HepG2 (cell line): ENCODE results near the gene MTX1. TPM values are rescaled to one million over a fixed set of nuclear protein-coding genes. Genes with fewer than 3 reads are reported as not detected.

Source experiments
- FOXC1 ChIP-seq: sonication (generic); formaldehyde crosslinking; IDR thresholded peaks from 2 replicates; pipeline ENCODE4 v1.8.0; 2022; ENCODE audit warnings: mild to moderate bottlenecking, missing genetic modification reagents, borderline replicate concordance
- IKZF4 ChIP-seq: sonication (generic); formaldehyde crosslinking; IDR thresholded peaks from 2 replicates; pipeline ENCODE4 v1.5.1; 2020; ENCODE audit warnings: borderline replicate concordance, mild to moderate bottlenecking, low read depth, missing genetic modification reagents; ENCODE audit errors: not compliant biosample characterization
- IRX3 ChIP-seq: sonication (generic); formaldehyde crosslinking; IDR thresholded peaks from 2 replicates; pipeline ENCODE4 v1.8.1; 2023; ENCODE audit warnings: mild to moderate bottlenecking, low read depth, missing genetic modification reagents, borderline replicate concordance
- PAF1 ChIP-seq: IDR thresholded peaks from 2 replicates; pipeline ENCODE4 v1.6.1; 2016; ENCODE audit warnings: missing genetic modification reagents, missing compliant biosample characterization
- SMYD3 ChIP-seq: sonication (generic); formaldehyde crosslinking; IDR thresholded peaks from 2 replicates; pipeline ENCODE4 v1.8.1; 2023; ENCODE audit warnings: mild to moderate bottlenecking, missing genetic modification reagents
- SP1 ChIP-seq, 2 experiments: fragments of 450-650 bp in 1 of 2; sonication (generic) in 1 of 2; formaldehyde crosslinking in 1 of 2; IDR thresholded peaks; 2 replicates each; pipeline versions ENCODE4 v1.4.0 to v1.6.1; 2016 to 2020; ENCODE audit warnings: missing genetic modification reagents in 1 of 2
- TEAD2 ChIP-seq: sonication (generic); formaldehyde crosslinking; IDR thresholded peaks from 2 replicates; pipeline ENCODE4 v1.9.0; 2021; ENCODE audit warnings: missing genetic modification reagents
- ZNF430 ChIP-seq: sonication (generic); formaldehyde crosslinking; IDR thresholded peaks from 2 replicates; pipeline ENCODE4 v1.9.0; 2021; ENCODE audit warnings: mild to moderate bottlenecking, missing genetic modification reagents
- ZNF564 ChIP-seq: sonication (generic); formaldehyde crosslinking; IDR thresholded peaks from 2 replicates; pipeline ENCODE4 v1.8.1; 2023; ENCODE audit warnings: mild to moderate bottlenecking, missing genetic modification reagents
- ZNF672 ChIP-seq: sonication (generic); formaldehyde crosslinking; IDR thresholded peaks from 2 replicates; pipeline ENCODE4 v1.8.1; 2022; ENCODE audit warnings: missing genetic modification reagents
- ZNF674 ChIP-seq: sonication (generic); formaldehyde crosslinking; IDR thresholded peaks from 2 replicates; pipeline ENCODE4 v1.5.0; 2020; ENCODE audit warnings: low read depth, mild to moderate bottlenecking, missing genetic modification reagents
- polyA plus RNA-seq, 8 experiments: library from polyadenylated mRNA; depleted of rRNA in 3 of 8; stranded (reverse) in 7 of 8; unstranded in 1 of 8; fragments of >200 nt; fragmentation: Illumina TruSeq in 4 of 8; extraction: Trizol in 4 of 8; gene quantifications; 2 replicates each; pipeline versions ENCODE4 v1.2.1 to v1.2.3, GENCODE V29; 2011 to 2016; ENCODE audit warnings: low read depth in 4 of 8, missing spikeins in 1 of 8, mixed read lengths in 1 of 8; ENCODE audit not compliant: insufficient read depth in 1 of 8
- total RNA-seq, 5 experiments: library from RNA; depleted of rRNA; stranded (reverse); fragments of >200 nt; fragmentation: Illumina TruSeq; extraction: Trizol; gene quantifications; 2 replicates each; pipeline ENCODE4 v1.2.3, GENCODE V29; 2016; ENCODE audit warnings: low read depth in 1 of 5
- TF ChIP-seq, protein P1 (sequence below): sonication (generic); formaldehyde crosslinking; IDR thresholded peaks from 2 replicates; pipeline ENCODE4 v1.4.0; 2020; ENCODE audit warnings: missing genetic modification reagents, borderline replicate concordance
- TF ChIP-seq, protein P2 (sequence below): sonication (generic); formaldehyde crosslinking; IDR thresholded peaks from 2 replicates; pipeline ENCODE4 v1.5.0; 2020; ENCODE audit warnings: mild to moderate bottlenecking, missing genetic modification reagents, borderline replicate concordance
- TF ChIP-seq, protein P3 (sequence below): sonication (generic); formaldehyde crosslinking; IDR thresholded peaks from 2 replicates; pipeline ENCODE4 v1.8.1; 2023; ENCODE audit warnings: mild to moderate bottlenecking, missing genetic modification reagents

MTX1 gene
- total and polyA plus RNA-seq, 2 of the 13 experiments (the other 11 are each of a cell fraction or from before 2014, with no cell fraction given) = 64.5 to 72.6 TPM

DNA sequence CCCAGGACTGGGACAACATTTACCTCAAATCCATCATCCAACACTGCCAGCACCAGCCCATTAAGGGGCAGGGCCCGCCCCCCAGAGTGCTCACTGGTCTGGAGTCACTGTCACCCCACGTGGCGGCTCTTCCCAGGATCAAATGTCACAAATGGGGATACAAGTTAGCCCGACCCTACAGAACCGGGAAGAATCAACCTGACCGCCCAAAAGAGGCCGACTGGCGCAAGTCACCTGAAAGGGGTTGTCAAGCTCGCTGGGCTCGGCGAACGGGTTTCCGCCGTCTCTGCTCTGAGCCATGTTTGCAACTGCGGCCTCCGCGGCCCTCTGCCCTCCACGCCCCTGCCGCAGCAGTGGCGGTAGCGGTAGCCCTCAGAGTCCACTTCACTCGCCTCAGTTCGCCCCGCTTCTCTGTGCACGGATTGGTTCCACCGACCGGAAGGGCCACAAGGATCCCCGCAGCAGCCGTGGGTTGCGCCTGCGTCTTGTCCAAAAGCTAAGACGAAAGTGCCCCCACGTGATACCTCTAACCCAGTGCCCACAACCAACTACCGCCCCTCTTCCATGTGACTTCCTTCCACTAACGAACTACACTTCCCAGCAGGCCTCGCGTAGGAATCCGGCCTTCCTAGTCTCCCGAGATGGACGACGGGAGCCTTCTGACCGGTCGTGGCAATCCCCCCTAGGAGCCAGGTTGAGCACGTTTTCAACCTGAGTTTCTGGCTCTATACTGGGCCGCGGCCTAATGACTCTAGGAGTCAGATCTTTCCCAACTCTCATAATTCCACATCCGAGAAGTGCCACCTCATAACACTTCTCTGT lies 53.6 kb downstream of the MTX1 start, which contains the start of gene SCAMP3 (continued):
- TF ChIP-seq, protein P1, sequence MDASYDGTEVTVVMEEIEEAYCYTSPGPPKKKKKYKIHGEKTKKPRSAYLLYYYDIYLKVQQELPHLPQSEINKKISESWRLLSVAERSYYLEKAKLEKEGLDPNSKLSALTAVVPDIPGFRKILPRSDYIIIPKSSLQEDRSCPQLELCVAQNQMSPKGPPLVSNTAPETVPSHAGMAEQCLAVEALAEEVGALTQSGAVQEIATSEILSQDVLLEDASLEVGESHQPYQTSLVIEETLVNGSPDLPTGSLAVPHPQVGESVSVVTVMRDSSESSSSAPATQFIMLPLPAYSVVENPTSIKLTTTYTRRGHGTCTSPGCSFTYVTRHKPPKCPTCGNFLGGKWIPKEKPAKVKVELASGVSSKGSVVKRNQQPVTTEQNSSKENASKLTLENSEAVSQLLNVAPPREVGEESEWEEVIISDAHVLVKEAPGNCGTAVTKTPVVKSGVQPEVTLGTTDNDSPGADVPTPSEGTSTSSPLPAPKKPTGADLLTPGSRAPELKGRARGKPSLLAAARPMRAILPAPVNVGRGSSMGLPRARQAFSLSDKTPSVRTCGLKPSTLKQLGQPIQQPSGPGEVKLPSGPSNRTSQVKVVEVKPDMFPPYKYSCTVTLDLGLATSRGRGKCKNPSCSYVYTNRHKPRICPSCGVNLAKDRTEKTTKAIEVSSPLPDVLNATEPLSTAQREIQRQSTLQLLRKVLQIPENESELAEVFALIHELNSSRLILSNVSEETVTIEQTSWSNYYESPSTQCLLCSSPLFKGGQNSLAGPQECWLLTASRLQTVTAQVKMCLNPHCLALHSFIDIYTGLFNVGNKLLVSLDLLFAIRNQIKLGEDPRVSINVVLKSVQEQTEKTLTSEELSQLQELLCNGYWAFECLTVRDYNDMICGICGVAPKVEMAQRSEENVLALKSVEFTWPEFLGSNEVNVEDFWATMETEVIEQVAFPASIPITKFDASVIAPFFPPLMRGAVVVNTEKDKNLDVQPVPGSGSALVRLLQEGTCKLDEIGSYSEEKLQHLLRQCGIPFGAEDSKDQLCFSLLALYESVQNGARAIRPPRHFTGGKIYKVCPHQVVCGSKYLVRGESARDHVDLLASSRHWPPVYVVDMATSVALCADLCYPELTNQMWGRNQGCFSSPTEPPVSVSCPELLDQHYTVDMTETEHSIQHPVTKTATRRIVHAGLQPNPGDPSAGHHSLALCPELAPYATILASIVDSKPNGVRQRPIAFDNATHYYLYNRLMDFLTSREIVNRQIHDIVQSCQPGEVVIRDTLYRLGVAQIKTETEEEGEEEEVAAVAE (CRISPR knock-in tag) = peak; percentile 87; the same call in 1 of the 2 replicates
- TF ChIP-seq ZNF430 (CRISPR knock-in tag) = no peak
- peak; percentile 96 for TF ChIP-seq PAF1 (CRISPR knock-in tag)
- TF ChIP-seq FOXC1 = peak; percentile 73
- peak; percentile 72; the same call in 1 of the 2 replicates for TF ChIP-seq ZNF564 (CRISPR knock-in tag)
- no peak for TF ChIP-seq SP1 (IDR thresholded peaks at IDR 0.05)
- 0 out of 2 replicates have a peak, but pooled peaks have one; percentile 8 for TF ChIP-seq SP1 (CRISPR knock-in tag; IDR thresholded peaks at IDR 0.05)
- 0 out of 2 replicates have a peak, but pooled peaks have one; percentile 52 for TF ChIP-seq SMYD3 (CRISPR knock-in tag)
- no peak for TF ChIP-seq ZNF674 (CRISPR knock-in tag)
- TF ChIP-seq TEAD2 = no peak
- TF ChIP-seq, protein P2, sequence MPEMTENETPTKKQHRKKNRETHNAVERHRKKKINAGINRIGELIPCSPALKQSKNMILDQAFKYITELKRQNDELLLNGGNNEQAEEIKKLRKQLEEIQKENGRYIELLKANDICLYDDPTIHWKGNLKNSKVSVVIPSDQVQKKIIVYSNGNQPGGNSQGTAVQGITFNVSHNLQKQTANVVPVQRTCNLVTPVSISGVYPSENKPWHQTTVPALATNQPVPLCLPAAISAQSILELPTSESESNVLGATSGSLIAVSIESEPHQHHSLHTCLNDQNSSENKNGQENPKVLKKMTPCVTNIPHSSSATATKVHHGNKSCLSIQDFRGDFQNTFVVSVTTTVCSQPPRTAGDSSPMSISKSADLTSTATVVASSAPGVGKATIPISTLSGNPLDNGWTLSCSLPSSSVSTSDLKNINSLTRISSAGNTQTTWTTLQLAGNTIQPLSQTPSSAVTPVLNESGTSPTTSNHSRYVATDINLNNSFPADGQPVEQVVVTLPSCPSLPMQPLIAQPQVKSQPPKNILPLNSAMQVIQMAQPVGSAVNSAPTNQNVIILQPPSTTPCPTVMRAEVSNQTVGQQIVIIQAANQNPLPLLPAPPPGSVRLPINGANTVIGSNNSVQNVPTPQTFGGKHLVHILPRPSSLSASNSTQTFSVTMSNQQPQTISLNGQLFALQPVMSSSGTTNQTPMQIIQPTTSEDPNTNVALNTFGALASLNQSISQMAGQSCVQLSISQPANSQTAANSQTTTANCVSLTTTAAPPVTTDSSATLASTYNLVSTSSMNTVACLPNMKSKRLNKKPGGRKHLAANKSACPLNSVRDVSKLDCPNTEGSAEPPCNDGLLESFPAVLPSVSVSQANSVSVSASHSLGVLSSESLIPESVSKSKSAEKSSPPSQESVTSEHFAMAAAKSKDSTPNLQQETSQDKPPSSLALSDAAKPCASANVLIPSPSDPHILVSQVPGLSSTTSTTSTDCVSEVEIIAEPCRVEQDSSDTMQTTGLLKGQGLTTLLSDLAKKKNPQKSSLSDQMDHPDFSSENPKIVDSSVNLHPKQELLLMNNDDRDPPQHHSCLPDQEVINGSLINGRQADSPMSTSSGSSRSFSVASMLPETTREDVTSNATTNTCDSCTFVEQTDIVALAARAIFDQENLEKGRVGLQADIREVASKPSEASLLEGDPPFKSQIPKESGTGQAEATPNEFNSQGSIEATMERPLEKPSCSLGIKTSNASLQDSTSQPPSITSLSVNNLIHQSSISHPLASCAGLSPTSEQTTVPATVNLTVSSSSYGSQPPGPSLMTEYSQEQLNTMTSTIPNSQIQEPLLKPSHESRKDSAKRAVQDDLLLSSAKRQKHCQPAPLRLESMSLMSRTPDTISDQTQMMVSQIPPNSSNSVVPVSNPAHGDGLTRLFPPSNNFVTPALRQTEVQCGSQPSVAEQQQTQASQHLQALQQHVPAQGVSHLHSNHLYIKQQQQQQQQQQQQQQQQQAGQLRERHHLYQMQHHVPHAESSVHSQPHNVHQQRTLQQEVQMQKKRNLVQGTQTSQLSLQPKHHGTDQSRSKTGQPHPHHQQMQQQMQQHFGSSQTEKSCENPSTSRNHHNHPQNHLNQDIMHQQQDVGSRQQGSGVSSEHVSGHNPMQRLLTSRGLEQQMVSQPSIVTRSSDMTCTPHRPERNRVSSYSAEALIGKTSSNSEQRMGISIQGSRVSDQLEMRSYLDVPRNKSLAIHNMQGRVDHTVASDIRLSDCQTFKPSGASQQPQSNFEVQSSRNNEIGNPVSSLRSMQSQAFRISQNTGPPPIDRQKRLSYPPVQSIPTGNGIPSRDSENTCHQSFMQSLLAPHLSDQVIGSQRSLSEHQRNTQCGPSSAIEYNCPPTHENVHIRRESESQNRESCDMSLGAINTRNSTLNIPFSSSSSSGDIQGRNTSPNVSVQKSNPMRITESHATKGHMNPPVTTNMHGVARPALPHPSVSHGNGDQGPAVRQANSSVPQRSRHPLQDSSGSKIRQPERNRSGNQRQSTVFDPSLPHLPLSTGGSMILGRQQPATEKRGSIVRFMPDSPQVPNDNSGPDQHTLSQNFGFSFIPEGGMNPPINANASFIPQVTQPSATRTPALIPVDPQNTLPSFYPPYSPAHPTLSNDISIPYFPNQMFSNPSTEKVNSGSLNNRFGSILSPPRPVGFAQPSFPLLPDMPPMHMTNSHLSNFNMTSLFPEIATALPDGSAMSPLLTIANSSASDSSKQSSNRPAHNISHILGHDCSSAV (CRISPR knock-in tag) = peak; percentile 85; the same call in 1 of the 2 replicates
- TF ChIP-seq IKZF4 (CRISPR knock-in tag) = no peak
- TF ChIP-seq, protein P3, sequence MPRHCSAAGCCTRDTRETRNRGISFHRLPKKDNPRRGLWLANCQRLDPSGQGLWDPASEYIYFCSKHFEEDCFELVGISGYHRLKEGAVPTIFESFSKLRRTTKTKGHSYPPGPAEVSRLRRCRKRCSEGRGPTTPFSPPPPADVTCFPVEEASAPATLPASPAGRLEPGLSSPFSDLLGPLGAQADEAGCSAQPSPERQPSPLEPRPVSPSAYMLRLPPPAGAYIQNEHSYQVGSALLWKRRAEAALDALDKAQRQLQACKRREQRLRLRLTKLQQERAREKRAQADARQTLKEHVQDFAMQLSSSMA (CRISPR knock-in tag) = 0 out of 2 replicates have a peak, but pooled peaks have one; percentile 31
- TF ChIP-seq IRX3 (CRISPR knock-in tag) = peak; percentile 87; the same call in 1 of the 2 replicates
- peak; percentile 80; the same call in 1 of the 2 replicates for TF ChIP-seq ZNF672 (CRISPR knock-in tag)
